HTERT RPE-1 (cell line): ENCODE measurements around the gene SDF4.

ENCODE experiments used
- in situ Hi-C: fragments of 300-500 bp; cut with MboI; formaldehyde crosslinking; loops from 4 replicates; pipeline ENCODE4 v1.14.3; 2020; ENCODE audit warnings: low sequenced_read_pairs

SDF4 gene

DNA sequence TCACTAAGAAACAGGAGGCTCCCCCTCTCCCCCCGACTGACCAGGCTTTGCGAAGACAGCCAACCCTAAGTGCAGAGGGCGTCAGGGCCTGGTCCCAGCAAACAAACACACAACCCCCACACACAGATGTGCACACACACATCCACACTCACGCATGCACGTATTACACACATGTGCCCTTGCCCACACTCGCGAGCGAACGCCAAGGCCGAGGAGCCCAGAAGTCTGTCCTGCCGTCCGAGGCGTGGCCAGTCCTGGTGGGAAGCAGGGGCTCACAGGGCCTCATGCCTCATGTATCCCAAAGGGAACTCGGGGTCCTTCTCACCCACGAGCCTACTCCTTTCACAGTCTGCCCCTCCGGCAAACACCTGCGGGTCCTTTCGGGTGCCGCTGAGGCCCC is 2.0 kb downstream of the SDF4 start:
- in situ Hi-C loops: no loop called here

DNA sequence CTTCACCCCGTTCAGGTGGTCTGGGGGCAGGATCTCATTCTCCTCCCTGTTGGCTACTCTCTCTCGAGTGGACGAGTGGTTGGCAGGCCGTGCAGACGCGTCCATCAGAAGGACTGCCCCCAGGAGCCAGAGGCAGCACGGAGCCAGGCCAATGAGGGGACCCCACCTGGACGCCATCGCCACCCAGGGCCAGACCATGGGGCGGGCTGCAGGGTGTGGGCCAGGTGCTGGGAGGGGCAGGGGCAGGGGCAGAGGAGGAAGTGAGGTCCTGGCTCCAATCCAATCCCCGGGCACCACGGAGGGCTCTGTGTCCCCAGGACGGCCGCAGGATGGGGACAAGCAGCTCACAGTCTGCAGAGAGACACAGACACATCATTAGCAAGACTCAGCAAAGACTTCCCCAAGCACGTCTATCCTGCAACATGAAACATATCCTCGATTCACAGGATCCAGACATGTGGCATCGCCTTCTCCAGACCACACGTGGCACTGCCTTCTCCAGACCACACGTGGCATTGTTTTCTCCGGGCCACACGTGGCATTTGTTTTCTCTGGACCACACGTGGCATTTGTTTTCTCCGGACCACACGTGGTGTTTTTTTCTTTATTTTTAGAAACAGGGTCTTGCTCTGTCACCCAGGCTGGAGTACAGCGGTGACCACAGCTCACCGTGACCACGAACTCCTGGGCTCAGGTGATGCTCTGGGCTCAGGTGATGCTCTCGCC is 3.0 kb downstream of the SDF4 start:
- in situ Hi-C loops: no loop called here

DNA sequence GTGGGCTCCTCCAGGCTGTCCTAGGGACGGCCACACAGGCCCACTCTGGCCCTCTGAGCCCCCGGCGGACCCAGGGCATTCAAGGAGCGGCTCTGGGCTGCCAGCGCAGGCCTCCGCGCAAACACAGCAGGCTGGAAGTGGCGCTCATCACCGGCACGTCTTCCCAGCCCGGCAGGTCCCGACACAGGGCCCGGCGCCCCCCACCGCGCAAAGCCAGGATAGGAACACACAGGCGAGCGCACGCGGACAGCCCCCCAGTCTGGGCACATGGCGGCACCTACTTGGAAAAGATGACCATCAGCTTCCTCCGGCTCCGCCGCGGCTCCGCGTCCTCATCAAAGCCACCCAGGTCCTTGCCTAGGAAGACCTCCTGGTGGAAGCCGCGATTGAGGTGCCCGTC is 3.6 kb downstream of the SDF4 start:
- in situ Hi-C loops: no loop called here

DNA sequence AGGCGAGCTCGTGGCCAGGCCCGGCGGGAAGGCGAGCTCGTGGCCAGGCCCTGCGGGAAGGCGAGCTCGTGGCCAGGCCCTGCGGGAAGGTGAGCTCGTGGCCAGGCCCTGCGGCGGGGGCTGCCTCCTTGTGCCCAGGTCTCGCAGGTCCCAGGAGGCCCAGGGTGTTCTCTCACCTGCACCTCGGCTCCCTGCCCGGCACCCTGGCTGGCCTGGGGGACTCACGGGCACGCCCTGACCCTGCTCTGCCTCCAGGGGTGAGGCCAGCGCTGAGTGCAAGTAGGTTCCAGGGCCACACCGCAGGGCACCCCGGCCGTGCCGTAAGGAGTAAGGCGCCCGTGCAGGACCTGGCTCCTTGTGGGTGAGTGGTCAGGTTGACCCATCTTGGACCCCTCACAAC is 4.4 kb downstream of the SDF4 start:
- in situ Hi-C loops: no loop called here

DNA sequence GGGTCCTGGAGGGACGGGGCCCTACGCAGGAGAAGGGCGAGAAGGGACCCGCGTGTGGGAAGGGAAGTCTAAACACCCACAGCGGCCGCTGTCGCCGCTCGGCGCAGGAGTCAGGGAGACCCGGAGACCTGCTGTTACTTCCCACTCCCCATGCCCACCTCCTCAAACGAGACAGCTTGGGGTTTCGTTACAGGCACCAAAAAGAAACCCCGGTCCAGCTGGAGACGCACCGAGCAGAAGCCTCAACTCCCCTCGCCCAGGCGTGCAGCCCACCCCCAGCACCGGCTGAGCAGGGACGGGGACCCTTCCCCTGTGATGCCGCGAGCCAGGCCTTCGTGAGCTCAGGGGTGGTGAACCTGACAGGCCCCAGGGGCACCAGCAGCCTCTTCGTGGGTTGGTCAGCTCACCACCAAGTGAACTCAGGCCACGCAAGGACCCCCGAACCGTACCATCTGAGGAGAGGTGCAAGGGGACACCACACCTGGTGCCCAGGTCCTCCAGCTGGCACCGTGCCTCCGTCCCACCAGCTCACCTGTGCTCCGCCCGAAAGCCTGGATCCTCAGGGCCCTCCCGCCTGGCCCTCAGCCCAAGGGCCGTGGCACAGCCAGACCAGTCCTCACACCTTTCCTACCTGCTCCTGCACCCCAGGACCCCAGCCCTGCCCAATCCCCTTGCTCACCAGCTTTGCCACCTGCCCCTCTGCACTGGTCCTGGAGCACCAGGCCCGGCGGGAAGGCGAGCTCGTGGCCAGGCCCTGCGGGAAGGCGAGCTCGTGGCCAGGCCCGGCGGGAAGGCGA is 5.0 kb downstream of the SDF4 start:
- in situ Hi-C loops: no loop called here

DNA sequence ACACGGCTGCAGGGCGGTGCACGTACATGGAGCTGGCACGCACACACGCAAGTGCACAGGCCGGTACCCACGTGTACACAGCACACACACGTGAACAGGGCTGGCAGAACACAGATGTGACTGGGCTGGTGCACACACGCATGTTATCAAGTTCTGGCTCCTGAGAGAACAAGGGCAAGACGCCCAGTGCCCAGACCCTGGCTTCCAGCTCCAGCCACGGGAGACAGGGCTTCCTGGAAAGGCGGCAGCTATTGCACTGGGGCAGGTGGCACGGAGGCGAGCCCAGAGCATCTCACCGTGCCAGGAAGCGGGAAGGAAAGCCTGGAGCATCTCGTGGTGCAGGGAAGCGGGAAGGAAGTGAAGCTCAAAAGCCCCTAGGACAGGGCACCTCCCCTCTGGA is 5.9 kb downstream of the SDF4 start:
- in situ Hi-C loops: no loop called here

DNA sequence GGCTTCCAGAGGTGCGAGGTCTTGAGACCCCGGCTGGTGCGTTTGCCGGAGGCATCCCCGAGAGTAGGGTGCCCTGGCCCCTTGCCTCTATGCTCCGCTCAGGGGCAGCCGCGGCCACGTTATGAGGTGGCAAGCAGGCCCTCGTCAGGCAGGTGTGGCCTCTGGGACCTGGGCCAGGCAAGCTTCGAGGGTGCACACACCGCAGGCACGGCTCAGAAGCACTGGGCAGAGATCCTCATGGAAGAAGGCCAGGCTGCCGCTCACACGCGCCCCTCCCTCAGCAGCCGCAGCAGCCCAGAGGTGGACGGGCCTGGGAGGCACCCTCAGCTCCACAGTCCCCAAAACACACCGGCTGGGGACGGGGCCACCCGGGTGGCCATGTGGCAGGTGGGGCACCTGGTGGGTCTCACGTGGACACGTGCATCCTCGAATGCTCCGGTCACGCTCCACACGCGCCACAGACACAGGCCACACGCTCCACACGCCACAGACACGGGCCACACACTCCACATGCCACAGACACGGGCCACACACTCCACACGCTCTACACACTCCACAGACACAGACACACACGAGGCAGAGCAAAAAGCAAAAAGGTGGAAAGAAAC is 6.5 kb downstream of the SDF4 start:
- in situ Hi-C loops: no loop called here

DNA sequence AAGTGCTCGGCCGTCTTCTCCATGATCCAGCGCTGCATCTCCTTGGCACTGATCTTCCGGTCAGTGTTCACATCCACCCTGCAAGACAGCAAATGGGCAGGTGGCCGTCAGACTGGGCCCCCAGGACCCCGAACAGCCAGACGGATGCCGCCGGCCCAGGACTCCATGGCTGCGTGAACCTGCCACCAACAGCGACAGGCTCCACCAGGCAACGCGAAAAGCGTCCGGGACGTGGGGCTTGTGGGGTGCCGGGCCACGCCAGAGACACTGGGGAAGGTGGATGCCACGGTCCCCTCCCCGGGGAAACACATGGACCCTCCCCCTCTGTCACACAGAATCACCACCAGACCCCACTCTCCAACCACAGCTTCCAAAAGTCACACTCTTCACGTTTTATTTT is 7.9 kb downstream of the SDF4 start:
- in situ Hi-C loops: no loop called here

DNA sequence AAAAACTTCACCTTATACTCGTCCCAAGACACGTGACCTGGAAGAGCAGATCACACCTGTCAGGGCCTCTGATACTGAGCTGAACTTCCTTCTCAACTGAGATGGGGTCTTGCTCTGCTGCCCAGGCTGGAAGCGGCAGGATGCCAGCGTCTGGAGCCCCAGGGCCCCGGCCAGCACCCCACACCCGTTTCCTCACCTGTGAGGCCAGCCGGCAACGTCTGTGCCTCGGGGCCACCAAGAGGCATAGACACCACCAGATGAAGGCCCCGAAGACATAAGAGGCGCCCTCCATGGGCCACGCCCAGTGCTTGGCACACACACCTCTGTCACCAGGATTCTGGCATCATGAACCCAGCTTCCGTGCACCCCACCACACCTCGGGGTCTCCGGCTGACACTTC is 8.5 kb downstream of the SDF4 start:
- in situ Hi-C loops: no loop called here

DNA sequence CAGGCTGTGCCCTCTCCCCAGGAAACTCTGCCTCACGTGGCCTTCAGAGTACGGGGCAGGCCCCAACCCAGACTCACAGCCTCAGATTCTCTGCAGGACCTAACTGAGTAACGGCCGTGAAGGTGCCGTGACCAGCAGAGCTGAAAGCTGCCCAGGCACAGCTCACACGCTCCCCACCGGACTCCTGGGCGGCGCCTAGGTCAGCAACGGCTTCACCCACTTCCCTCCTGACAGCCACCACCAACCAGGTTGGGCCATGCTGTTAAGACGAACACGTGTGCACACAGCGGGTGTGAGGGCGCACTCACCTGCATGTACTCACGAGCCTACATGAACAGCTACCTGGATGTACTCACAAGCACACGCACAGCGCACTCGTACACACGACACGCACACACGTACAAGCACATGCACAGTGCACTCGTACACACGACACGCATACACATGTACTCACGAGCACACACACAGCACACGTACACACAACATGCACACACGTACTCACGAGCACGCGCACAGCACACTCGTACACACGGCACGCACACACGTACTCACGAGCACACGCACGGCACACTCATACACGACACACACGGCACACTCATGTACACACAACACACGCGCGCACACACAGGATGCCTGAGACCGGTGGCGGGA is 9.1 kb downstream of the SDF4 start:
- in situ Hi-C loops: no loop called here

DNA sequence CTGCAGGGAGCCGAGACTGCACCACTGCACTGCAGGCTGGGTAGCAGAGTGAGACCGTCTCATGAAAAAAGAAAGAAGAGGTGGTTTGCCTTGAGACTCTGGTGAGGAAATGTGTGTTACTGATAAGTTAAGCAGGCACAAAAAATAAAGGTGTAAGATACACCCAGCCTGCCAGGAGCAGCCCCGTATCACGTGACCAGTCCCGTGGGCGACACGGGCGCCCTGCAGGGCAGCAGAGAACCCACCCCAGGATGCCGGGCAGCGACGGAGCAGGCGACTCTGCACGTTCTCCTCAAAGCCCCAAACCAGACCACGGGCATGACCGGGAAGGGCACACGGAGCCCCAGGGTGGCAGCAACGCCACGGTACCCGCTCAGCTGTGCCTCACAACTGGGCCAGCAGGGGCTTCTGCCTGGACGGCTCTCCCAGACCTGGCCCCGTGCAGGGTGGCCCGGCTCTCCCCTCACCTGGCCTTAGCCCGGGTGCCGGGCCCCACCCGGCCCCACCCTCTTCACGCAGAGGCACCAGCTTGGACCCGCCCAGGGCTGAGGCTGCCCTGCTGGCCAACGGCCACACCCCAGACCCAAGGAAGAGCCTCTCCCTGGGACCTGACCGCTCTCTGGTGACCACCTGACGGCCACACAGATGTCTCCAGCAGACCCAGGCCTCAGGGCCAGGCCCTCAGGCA is 9.8 kb downstream of the SDF4 start:
- in situ Hi-C loops: no loop called here

DNA sequence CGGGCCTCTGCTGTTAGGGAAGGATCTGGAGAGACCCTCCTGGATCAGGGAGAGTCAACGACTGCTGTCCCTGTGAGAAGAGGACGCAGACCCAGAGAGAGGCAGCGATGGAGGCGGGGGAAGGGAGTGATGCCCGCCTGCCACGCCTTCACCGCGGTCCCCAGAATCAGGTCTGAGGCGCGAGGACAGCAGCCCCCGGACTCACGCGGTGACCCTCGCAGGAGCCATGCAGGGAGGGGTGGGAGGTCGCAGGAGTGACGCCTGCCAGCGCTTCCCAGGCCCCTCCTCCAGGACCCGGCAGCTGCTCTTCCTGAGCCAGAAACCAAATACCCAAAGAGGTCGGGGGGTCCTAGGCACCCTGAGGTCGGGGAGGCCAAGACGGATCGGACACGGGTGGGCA is 11.6 kb downstream of the SDF4 start:
- in situ Hi-C loops: no loop called here

DNA sequence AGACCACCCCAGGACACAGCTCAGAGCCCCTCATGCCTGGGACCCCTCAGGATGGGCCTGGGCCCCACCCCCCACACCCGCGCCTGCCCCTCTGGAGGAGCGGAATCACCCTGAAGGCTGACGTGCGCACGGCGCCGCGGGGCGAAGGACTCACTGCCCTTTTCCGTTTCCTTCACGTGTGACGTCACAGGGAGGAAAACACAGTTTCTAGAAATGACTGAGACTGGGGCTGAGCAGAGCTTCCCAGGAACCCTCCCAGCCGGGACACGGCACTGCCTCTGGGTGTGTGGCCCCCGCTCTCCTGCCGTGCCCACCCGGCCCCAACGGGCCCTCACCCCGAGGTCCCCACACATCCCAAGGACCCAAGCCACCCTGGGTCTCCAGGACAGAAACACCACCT is 12.5 kb downstream of the SDF4 start:
- in situ Hi-C loops: no loop called here

DNA sequence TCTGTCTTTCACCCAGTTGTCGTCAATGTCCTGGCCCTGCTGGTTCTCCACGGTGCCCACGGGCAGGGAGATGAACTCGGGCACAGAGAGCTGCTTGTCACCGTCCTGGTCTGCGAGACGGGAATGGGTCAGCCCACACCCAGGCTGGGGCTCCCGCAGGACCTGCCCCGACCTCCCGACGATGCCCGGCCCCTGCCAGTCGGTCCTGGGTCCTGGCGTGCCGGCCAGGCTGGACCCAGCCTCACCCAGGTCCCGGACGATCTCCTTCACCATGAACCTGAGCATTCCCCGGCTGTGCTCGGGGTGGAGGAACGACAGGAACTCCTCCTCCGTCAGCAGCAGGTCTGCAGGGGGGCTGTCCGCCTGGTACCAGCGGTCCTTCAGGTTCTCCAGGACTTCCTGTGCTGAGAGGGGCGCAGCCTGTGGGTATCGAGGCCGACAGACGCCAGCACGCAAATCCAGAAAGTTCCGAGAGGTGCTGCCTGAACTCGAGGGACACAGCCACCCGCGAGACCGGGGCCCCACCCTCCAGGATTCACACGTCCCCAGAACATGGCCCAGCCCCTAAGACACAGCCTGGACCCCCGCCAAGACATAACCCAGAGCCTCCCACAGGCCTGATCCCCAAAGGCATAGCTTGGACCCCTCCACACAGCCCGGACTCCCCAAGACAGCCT is 13.1 kb downstream of the SDF4 start:
- in situ Hi-C loops: no loop called here

DNA sequence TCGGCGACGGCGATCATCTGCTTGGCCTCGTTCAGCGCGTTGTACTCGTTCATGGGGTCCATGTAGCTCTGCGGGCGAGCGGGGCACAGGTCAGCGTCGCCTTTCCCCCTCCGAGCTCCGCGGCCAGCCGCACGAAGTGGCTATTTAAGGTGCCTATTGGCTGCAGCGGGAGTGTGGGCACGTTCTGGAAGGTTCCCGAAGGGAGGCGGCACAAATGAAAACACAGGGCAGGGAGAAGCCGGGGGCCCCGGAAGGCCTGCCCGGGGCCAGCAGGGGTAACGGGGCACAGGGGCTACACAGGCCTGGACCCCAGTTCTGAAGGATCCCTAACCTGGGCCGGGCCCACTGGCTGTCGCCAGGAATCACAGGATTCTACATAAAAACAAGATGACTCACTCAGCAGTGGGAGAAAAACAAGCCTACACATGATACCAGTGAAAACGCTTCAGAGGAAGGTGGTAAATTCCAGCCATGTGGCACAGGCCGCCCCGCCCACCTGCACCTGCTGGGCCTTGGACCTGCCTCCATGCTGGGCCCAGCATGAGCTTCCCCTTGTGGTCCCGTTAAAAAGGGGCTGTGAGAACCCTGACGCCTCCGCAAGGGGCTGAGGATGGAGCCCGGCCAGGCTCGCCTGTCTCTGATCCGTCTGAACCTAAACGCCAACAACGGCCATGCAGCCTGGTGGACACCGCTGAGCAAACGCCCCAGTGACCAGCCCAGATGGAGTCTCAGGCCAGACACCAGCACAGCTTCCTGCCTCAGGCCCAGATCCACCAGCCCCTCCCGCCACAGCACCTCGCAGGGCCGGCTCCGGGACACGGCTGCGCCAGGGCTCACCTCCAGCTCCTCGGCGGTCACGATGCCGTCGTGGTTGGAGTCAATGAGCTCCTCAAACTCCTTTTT is 13.9 kb downstream of the SDF4 start:
- in situ Hi-C loops: no loop called here

DNA sequence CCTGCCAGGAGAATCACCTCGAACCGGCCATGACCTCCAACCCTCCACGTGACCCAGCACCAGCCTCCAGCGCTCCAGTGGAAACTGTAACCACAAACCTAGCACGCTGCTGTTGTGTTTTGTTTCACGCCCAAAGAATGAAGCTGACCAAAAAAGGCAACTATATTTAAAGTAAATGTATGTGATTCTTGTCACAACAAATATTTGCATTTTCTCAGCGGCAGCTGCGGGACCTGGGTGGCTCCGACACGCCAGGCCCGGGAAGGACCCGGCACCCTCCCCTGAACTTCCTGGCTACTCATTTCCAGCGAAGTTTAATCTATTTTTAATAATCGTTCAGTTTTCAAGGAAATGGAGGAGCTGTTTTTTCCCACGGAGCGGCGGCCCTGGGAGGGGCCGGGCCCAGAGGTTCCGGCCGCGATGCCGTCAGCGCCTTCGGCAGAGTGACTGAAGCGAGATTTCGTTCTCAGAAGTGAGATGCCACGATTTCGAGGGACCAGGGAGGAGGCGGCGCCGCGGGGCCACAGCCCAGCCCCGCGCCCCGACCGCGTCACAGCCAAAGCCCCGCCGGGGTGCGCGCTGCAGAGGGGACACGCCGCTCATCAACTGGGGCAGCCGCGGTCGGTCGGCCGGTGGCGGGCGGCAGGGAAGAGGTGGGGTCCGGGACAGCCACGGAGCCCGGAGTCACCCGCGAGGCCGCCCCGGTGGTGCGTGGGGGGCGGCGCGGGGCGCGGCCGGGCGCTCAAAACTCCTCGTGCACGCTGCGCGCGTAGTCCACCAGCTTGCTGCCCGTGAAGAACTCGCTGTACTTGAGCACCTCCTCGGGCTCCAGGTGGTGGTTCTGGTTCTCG is 14.8 kb downstream of the SDF4 start:
- in situ Hi-C loops: no loop called here

DNA sequence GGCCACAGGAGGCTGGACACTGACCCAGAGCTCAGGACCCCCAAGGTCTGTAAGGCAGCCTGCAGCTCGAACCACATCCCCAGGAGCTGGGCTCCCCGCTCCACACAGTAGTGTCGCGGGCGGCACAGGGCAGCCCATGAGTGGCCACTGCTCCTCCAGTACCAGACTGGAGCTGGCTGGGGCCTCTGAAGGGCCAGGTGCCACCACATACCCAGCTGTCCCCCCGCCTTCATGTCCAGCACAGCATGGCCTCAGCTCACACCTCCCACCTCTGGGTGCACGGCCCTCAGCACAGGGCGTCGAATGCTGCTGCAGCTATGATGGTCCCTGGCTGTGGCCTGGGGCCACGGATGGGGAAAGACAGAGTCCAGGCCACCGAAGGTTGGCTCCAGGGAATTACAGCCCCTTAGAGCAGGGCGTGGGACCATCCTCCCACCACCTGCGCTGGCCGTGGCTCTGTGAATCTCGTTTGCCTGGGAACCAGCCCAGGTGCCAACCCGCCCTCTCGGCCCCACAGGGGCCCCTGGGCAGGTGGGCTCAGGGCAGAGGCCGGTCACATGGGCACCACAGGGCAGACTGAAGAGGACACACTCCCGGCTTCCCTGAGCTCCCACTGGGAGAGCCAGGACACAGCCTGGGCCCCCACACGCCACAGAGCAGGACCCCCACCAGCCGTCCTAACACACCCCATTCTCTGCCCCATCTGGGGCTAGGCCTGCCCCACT is 15.8 kb downstream of the SDF4 start:
- in situ Hi-C loops: no loop called here

DNA sequence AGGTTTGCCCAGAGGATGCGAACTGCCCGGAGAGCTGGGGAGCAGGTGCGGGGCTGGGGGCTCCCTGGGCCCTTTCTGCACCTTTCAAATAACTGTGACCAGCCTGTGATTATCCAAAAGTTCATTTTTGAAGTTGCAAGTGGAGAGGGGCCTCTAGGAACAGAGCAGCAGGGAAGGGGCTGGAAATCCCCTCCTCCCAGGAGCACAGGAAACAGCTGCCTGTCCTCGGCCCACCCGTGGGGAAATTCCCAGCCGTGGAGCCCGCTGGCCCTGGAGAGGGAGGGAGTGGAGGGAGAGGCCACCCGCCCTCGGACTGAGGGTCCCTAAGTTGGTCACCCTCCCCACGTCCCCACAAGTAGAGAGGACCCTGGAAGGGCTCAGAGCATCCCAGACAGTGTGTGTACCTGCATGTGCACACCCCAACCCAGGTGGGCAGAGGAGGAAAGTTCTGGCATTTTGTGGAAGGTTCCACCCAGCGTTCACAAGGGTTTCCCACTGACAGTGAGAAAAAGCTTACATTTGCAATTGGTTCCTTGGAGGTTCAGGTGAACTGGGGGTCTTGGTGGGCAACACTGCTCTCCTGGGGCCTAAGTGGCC is 16.6 kb downstream of the SDF4 start:
- in situ Hi-C loops: no loop called here
